GM19193 (cell line): ENCODE data around the gene ZNF665.

Source experiments
- POLR2A ChIP-seq: IDR thresholded peaks from 4 replicates; pipeline ENCODE4 v1.6.1; 2011; ENCODE audit not compliant: insufficient read depth, insufficient read length; ENCODE audit errors: extremely low read depth

Gene ZNF665

GRCh38 chr19:53192771-53193534 is at the start of gene ZNF665:
ZNF665 (minus strand) TSS chr19:53193358; CDS start chr19:53182898, 10,460 bp downstream.
- TF ChIP-seq POLR2A = peak; percentile 44

DNA sequence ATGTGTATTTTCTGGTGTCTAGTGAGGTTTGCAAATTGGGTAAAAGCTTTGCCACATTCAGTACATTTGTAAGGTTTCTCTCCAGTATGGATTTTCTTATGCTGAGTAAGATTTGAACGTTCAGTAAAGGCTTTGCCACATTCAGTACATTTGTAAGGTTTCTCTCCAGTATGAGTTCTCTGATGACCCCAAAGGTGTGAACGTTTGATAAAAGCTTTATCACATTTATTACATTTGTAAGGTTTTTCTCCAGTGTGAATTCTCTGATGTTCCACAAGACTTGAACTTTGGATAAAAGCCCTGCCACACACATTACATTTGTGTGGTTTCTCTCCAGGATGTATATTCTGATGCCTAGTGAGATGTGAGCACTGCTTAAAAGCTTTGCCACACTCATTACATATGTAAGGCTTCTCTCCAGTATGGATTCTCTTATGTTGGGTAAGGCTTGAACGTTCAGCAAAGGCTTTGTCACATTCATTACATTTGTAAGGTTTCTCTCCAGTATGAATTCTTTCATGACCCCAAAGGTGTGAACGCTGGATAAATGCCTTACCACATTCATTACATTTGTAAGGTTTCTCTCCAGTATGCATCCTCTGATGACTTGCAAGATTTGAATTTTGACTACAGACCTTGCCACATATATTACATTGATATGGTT is 44.1 kb upstream of the ZNF665 start:
- TF ChIP-seq POLR2A = no peak

DNA sequence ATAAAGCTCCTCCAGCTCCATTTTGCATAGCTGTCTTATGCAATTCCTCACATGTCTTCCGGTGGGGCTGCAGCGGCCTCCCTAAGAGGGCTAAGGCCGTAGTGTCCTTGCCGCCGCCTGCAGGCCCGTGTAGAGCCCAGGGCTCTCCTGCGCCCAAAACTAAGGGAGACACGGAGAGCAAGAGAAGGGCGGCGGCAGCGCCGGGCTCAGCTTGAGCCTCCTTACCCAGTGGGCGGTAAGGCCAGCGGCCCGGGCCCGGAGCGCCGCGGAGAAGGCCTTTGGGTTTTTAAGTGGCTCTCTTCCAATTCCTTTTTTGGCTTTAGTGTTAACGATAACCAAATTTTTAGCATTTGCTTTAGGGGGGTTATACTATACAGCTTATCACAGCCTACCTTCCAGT is 31.4 kb upstream of the ZNF665 start:
- no peak for TF ChIP-seq POLR2A

- no peak for TF ChIP-seq POLR2A
These were observed 19.7 kb upstream of the ZNF665 start for GRCh38 chr19:53212703-53213320.

DNA sequence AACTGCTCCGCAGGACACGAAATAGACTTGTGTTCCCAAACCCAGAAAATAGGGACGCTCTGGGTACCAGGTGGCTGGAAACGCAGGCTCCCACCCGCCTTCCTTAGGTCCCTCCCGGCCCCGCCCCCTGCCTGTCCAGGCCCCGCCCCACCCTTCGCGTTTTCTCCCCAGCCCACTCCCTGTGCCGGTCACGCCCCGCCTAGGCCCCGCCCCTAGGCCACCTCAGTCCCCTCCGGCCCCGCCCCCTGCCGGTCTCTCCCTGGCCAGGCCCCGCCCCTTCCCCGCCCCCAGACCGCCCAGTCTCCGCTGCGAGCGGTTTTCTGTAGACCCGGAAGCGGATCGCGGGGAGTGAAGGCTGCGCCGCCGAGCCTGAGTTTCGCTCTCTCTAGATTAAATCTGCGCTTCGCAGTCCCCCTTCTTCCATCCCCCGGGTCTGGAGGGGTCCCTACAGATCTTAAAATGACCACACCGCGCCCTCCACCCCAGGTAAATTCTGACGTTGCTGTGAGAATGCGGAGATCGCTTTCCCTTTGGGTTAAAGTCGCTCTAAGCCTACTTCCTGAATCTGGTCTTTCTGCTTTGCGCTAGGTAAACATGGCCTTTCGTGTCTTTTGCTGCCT is 3.7 kb upstream of the ZNF665 start:
- peak; percentile 66 for TF ChIP-seq POLR2A

DNA sequence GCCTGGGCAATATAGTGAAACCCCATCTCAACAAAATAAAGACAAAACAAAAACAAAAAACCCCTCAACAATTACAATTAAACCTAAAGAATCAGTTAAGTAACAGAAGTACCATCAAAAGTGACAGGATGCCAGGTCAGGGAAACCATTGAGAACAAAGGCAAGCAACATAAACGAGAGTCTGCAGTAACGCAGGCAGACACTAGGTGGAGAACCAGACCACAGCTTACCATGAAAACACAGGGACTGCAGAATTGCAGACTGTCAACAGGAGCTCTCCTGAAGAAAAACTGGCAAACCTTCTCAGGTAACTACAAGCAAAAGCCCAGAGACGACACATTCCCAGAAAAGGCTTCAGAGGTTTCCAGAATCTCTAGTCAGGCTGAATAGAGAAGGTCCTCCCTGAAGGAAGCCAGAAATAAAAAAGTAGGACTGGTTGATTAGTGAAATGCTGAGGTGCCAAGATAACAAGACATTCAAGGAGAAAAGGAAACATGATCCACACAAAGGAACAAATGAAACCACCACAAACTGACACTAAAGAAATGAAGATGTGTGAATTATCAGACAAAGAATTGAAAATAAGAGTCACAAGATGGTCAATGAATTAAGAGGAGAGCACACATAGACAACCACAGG is 2.2 kb upstream of the ZNF665 start:
- no peak for TF ChIP-seq POLR2A

- TF ChIP-seq POLR2A = no peak
These were observed 521 bp upstream of the ZNF665 start for GRCh38 chr19:53193535-53194222.

DNA sequence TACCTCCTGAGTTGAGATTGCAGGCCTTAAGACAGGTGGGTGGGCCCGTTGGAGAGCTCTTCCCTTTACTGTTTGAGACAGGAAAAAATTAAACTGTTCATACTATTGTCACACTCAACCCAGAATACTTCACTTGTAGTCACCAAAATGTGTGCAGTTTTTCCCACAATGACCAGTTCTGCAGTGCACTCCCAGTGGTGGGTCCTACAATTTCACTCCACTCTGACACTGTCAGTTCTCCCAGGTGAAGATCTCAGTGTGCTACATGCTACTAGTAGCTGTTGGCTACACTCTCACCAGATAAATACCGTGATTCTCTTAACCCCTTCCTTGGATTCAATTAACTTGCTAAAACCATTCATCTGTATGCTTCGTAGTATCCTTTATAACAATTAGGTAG is 2.9 kb downstream of the ZNF665 start:
- no peak for TF ChIP-seq POLR2A

DNA sequence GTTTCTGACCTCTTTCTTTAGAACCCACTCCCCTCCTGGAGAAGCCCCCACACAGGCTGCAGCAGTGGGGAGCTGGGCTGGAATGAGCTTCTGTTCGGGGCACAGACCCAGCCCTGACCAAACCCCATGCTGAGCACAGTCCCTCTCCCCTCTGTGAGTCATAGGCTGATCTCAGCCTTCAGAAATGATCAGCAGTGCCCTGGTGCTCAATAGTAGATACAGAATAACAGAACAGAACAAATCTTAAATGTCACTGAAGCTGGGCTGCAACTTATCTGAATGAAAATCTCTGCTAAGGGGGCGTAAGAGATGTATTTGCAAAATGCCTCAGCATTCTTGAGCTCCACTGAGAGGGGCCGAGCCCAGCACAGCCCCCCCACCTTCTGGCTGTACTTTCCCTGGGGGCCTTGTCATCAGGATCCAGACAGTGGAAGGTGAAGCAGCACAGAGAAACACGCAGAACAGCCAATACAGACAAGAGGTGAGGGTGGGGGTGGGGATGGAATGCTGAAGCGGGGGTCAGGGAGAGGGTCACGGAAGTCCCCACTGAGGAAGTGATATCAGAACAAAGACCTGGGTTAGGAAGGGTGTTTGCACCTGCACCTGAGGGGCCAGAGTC is 9.9 kb downstream of the ZNF665 start:
- TF ChIP-seq POLR2A = no peak

DNA sequence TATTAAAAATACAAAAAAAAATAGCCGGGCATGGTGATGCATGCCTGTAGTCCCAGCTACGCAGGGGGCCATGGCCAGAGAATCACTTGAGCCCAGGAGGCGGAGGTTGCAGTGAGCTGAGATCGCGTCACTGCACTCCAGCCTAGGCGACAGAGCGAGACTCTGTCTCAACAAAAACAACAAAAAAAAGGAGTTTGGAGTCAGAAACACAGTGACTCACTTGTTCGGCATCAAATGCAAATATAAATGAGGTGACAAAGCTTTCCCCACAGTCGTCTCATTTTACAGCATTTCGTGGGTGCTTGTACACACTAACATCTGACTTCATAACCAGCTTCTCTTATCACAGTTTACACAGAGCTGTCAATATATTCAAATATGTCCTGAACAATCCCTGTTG is 11.0 kb downstream of the ZNF665 start:
- no peak for TF ChIP-seq POLR2A

- no peak for TF ChIP-seq POLR2A
These were observed 15.2 kb downstream of the ZNF665 start for GRCh38 chr19:53177986-53178385.

DNA sequence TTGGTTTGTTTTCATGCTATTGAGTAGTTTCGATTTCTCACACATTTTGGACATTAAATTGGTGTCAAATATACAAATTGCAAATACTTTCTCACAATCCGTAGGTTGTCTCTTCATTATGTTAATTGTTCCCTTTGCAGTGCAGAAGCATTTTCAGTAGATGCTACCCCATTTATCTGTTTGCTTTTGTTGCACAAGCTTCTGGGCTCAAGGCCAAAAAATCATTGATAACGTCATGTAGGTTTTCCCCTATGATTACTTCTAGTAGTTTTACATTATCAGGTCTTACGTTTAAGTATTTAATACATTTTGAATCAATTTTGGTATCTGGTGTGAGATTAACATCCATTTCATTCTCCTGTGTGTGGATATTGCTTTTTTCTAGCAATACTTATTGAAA is 20.3 kb downstream of the ZNF665 start:
- no peak for TF ChIP-seq POLR2A

GRCh38 chr19:53165691-53166091 is 27.5 kb downstream of the ZNF665 start:
- no peak for TF ChIP-seq POLR2A

DNA sequence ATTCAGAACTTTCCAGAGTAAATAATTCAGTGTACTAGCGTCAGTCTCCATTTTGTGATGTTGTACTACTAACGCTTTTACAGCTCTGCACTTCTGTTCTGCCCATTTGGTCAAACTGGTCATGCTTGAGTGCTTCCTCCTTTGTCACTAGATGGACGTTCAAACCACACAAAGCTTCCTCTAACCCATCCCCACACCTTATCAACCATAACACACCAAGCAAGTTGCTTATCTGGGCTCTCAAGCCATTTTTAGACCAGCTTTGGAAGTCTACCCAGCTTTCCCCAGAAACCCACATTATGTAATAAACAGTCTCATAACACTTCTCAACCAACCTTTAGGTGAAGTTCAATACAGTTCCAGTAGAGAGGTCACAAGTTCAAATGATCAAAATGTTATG is 32.0 kb downstream of the ZNF665 start:
- no peak for TF ChIP-seq POLR2A

- no peak for TF ChIP-seq POLR2A
These were observed 32.8 kb downstream of the ZNF665 start for GRCh38 chr19:53160350-53160749.

GRCh38 chr19:53158119-53158656 is 35.0 kb downstream of the ZNF665 start:
- no peak for TF ChIP-seq POLR2A
